NOMO-1 treated with dmso at 0.1 percent for 144 hours (cell line): ENCODE data around the gene ADCY5.

ENCODE experiments used
- DNase-seq: peaks from one replicate; lab custom pipeline; 2025; ENCODE audit not compliant: unreplicated experiment; lab: John Stamatoyannopoulos, UW

Gene ADCY5

GRCh38 chr3:123459862-123460261 is 11.0 kb upstream of the ADCY5 start:
- peak; percentile 3 for DNase-seq

- DNase-seq, result no peak
These were observed 9.4 kb upstream of the ADCY5 start for GRCh38 chr3:123458255-123458654.

- no peak for DNase-seq
These were observed 9.0 kb upstream of the ADCY5 start for GRCh38 chr3:123457841-123458240.

DNA sequence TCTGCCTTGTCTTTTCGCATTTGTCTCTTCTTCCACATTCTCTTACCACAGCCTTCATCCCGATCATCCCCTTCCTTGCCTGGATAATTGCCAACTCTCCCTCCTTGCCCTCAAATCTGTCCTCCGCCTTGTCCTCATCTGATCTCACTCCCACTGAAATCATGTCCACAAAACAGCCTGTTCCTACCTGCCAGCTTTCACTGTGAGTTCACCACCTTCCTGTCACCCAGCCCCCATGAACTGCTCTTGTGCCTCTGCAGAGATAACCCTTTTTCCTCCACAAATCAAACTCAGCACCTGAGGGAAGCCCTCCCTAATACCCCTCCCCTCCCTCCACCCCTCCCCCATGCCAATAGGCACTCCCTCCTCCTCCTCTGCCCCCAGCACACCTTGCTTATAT is 4.8 kb upstream of the ADCY5 start:
- no peak for DNase-seq

GRCh38 chr3:123451186-123451585 is 2.3 kb upstream of the ADCY5 start:
- no peak for DNase-seq

GRCh38 chr3:123449997-123450604 is 1.2 kb upstream of the ADCY5 start:
- no peak for DNase-seq

DNA sequence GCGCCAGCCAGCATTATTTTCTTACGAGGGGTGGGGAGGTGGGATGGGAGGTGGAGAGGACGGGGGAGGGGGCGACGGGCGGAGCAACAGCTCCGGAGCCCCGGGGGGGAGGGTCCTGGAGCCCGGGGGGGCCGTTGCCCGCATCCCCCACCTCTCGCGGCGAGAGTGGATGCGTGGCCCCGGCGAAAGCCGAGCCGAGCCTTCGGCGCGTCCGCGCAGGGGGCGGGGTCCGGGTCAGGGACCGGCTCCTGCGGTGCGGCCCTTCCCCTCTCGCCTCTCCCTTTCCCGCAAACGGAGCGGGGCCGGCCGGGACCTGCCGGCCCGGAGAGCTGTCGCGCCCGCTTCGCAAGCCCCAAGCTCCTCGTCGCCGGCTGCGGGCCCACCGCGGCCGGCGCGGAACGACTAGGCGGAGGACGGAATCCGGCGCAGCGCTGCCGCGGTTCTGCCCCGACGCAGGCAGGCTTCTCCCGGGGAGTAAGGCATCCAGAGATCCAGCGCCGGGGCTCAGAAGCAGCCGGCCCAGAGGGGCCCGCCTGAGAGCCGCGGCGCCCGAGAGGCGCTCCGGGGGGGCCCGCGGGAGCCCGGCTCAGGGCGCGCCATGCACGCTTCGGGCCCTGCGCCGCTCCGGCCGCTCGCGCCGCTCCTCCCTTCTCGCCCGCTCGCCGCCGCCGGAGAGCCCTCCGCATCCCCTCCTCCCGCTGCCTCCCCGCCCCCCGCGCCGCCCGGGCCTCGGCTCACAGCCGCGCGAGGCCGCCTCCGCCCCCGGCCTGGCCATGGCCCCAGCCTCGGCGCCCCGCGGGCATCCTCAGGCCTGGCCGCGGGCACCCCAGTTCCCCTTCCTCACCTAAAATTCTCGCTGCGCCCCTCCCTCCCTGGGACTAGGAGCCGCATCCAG is 459 bp upstream of the ADCY5 start:
- no peak for DNase-seq

GRCh38 chr3:123447749-123448517 is 957 bp downstream of the ADCY5 start:
- no peak for DNase-seq

GRCh38 chr3:123447416-123447748 is 1.5 kb downstream of the ADCY5 start:
- no peak for DNase-seq

- no peak for DNase-seq
These were observed 2.2 kb downstream of the ADCY5 start for GRCh38 chr3:123446610-123447109.

DNA sequence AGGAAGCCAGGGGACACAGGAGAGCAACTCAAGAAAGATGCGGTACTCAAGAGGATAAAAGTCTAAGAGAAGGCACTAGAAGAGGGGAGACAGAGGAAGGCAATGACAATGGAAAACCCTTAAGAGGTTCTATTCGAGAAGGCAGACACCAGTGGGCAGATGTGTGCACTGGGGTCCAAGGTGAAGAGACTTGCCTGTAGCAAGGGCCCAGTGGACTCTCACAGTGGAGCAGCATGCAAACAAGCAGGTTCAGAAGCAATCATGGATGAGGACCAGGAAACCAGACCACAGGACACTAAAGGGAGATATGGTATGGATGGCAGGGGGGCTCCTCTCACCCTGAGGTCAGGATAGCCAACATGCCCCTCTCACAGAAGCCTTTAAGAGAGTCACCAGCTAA is 2.7 kb downstream of the ADCY5 start:
- DNase-seq, result no peak

GRCh38 chr3:123445702-123446101 is 3.2 kb downstream of the ADCY5 start:
- DNase-seq, result no peak

DNA sequence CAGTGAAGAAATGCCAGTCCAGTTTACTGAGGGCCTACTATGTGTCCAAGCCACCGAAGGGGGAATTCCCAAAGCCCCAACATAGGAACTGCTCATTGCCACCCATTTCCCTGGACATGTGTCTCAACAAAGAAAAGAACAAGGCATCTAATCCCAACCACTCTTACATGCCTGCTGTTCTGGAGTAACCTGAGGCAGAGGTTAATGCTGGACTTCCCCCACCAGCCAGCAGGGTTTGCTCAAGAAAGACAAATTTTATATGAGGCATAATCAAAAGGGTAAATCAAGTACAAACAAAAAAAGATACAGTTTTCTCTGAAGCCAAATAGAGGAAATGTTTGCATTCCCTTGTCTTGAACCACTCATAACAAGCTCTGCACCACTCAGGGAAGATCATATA is 4.1 kb downstream of the ADCY5 start:
- DNase-seq, result no peak

DNA sequence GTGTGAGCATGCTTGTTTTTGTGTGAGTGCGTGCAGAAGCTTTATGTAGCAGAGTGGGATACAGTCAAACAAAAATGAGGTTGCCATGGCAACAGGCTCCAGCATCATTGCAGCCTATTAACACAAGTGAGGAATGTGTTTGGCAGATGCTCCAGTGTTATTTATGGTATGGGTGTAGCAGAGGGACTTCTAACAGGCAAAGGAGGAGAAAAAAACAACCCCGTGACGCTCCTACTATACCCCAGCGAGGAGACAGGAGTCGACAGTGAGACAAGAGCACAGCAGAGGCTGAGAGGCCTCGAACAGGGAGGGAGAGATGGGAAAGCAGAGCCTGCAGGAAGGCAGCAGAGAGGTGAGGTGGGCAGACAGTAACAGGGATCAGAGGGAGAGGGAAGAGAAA is 4.9 kb downstream of the ADCY5 start:
- no peak for DNase-seq

GRCh38 chr3:123442908-123443307 is 6.0 kb downstream of the ADCY5 start:
- no peak for DNase-seq

GRCh38 chr3:123442125-123442524 is 6.8 kb downstream of the ADCY5 start:
- DNase-seq, result no peak

DNA sequence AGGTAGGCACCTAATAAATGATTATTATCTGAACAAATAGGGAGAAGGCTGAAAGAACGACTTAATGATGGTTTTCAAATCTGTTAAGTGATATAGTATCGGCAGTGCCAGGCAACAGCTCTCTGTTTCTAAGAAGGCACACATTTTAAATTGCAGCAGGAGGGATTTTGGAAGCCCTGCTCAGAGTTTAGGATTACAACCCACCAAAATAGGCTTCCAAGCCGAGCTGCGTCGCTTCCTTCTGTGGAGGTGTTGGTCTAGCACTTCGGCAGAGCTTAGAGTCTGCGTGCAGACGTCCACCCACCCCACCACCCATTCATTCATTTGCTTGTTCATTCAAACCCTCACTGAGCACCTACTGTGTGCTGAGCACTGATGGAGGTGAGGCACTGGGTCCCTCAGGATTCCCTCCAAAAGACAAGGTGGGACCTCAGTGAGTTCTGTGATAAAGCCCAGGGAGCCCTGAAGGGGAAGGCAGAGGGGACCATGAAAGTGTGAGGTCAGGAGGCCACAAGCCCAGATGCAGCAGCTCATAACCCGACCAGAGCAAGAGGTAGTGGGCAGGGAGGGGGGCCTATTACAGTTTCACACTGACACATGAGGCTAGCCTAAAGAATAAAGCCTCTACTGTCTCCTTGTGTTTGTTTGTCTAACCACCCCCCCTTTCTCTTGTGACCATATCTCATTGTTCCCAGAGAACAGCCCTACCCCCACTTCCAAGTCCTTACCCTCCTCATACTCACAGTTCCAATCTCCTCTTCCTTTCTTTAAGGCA is 8.9 kb downstream of the ADCY5 start:
- no peak for DNase-seq

- no peak for DNase-seq
These were observed 15.9 kb downstream of the ADCY5 start for GRCh38 chr3:123432832-123433523.

DNA sequence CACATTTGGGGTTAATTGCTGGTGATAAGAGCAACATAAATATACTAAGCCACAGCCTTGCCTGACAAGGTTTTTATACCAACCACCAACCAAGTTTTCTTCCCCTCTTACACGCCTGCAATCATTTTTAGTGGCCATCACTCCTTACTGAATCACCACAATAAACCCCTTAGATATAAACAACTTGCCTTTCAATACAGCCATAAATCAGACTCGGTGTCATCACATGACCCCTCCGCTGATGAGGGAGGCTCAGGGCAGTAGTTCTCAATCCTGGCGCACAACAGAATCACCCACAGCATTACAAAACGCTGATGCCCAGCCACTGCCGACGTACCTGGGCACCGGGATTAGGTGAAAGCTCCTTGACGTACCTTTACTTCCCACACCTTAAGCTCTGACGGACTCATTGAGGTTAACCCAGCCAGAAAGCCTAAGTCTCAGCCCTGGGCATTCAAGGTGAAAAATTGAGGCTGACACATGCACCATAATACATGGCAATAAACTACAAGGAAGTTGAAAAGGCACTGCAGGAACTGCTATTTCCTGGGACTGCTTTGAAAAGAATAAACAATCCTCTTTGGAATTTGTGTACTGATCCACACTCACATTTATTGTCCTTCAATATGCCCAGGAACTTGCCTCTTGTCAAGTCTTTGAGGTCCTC is 17.1 kb downstream of the ADCY5 start:
- no peak for DNase-seq
